ENCODE measurements around the gene MEIOSIN. TPM values are rescaled to one million over a fixed set of nuclear protein-coding genes. Genes with fewer than 3 reads are reported as not detected.

MEIOSIN gene
- polyA plus RNA-seq, 1 donor (not counting 4 experiments of a cell fraction or from before 2014, with no cell fraction given) = not detected

- peak overlapping the region; percentile 73 for H2AFZ ChIP-seq (ENCODE audit: control insufficient read depth, low read length)
Observed at GRCh38 chr19:45767410-45767880, 34.2 kb downstream of the MEIOSIN start.

GRCh38 chr19:45767881-45768654, 34.8 kb downstream of the MEIOSIN start:
- H3K9me3 ChIP-seq (ENCODE audit: control insufficient read depth, low read depth, low read length) = no peaks in the 10 kb centered on the region
- H3K27ac ChIP-seq (ENCODE audit: control insufficient read depth, insufficient read depth, low read length) = peak overlapping the region; percentile 36
- dilution Hi-C loops (cut with MboI; ENCODE audit: extremely low pct_ligation_motif_present, low sequenced_read_pairs) = no loop called here
- H3K9me1 ChIP-seq (ENCODE audit: control insufficient read depth, extremely low read depth, insufficient read depth, low read length) = no peaks in the 10 kb centered on the region
- peak overlapping the region; percentile 98 for H3K4me2 ChIP-seq (ENCODE audit: control insufficient read depth, extremely low read depth, insufficient read depth, low read depth, low read length)
- FAIRE-seq = no peak
- H3K27me3 ChIP-seq (ENCODE audit: control insufficient read depth, extremely low read depth, insufficient read depth, low read length) = no peaks in the 10 kb centered on the region
- H3K79me2 ChIP-seq (ENCODE audit: control insufficient read depth, insufficient read depth, low read length) = no peaks in the 10 kb centered on the region
- H3K9ac ChIP-seq (ENCODE audit: control insufficient read depth, extremely low read depth, insufficient read depth, low read length) = peak overlapping the region; percentile 84
- H3K4me1 ChIP-seq (ENCODE audit: control insufficient read depth, extremely low read depth, insufficient read depth, low read length) = peaks cover 15% of the 10 kb centered on the region
- H3K4me3 ChIP-seq (ENCODE audit: control insufficient read depth in 2 of 3, extremely low read depth in 1 of 3, insufficient read depth in 2 of 3, low read depth in 1 of 3, low read length in 3 of 3) = peak overlapping the region; percentile 49 to 93 (median 78)
- peaks cover 3% of the 10 kb centered on the region for H4K20me1 ChIP-seq (ENCODE audit: control insufficient read depth, extremely low read depth, insufficient read depth, low read length)
- peak overlapping the region; percentile 73 for H2AFZ ChIP-seq (ENCODE audit: control insufficient read depth, low read length)
- TF ChIP-seq EZH2 (IDR thresholded peaks at IDR 0.05; ENCODE audit: low read length) (no peak), CTCF (optimal IDR thresholded peaks at IDR 0.05 in 1 of 3, IDR thresholded peaks at IDR 0.05 in 1 of 3, conservative IDR thresholded peaks at IDR 0.05 in 1 of 3; ENCODE audit: extremely low read depth in 1 of 3, insufficient read depth in 2 of 3, low read length in 3 of 3) (no peak)
- H3K36me3 ChIP-seq (ENCODE audit: control insufficient read depth in 2 of 2, extremely low read depth in 1 of 2, insufficient read depth in 2 of 2, low read length in 2 of 2) = peaks cover 0 to 2% of the 10 kb centered on the region in 2 experiments
- DNase-seq (ENCODE audit: low read depth, low spot score) = no peak

More at GRCh38 chr19:45767410-45767880, 34.2 kb downstream of the MEIOSIN start:
- peaks cover 2% of the 10 kb centered on the region for H4K20me1 ChIP-seq (ENCODE audit: control insufficient read depth, extremely low read depth, insufficient read depth, low read length)
- FAIRE-seq (no peak), DNase-seq (ENCODE audit: low read depth, low spot score) (no peak)
- no peaks in the 10 kb centered on the region for H3K9me3 ChIP-seq (ENCODE audit: control insufficient read depth, low read depth, low read length)
- dilution Hi-C loops (cut with MboI; ENCODE audit: extremely low pct_ligation_motif_present, low sequenced_read_pairs) = no loop called here
- H3K27ac ChIP-seq (ENCODE audit: control insufficient read depth, insufficient read depth, low read length) = peak overlapping the region; percentile 36
- TF ChIP-seq EZH2 (IDR thresholded peaks at IDR 0.05; ENCODE audit: low read length) = no peak
- TF ChIP-seq CTCF (optimal IDR thresholded peaks at IDR 0.05 in 1 of 3, IDR thresholded peaks at IDR 0.05 in 1 of 3, conservative IDR thresholded peaks at IDR 0.05 in 1 of 3; ENCODE audit: extremely low read depth in 1 of 3, insufficient read depth in 2 of 3, low read length in 3 of 3) = no peak
- H3K79me2 ChIP-seq (ENCODE audit: control insufficient read depth, insufficient read depth, low read length) = no peaks in the 10 kb centered on the region
- peak overlapping the region; percentile 98 for H3K4me2 ChIP-seq (ENCODE audit: control insufficient read depth, extremely low read depth, insufficient read depth, low read depth, low read length)
- H3K9ac ChIP-seq (ENCODE audit: control insufficient read depth, extremely low read depth, insufficient read depth, low read length) = peak overlapping the region; percentile 84
- no peaks in the 10 kb centered on the region for H3K36me3 ChIP-seq (ENCODE audit: control insufficient read depth in 2 of 2, extremely low read depth in 1 of 2, insufficient read depth in 2 of 2, low read length in 2 of 2)
- peak overlapping the region; percentile 49 to 93 (median 78) for H3K4me3 ChIP-seq (ENCODE audit: control insufficient read depth in 2 of 3, extremely low read depth in 1 of 3, insufficient read depth in 2 of 3, low read depth in 1 of 3, low read length in 3 of 3)
- H3K9me1 ChIP-seq (ENCODE audit: control insufficient read depth, extremely low read depth, insufficient read depth, low read length) = no peaks in the 10 kb centered on the region
- H3K27me3 ChIP-seq (ENCODE audit: control insufficient read depth, extremely low read depth, insufficient read depth, low read length) = no peaks in the 10 kb centered on the region
- peaks cover 15% of the 10 kb centered on the region for H3K4me1 ChIP-seq (ENCODE audit: control insufficient read depth, extremely low read depth, insufficient read depth, low read length)

Measured in keratinocyte (primary cell).